Measurements from ENCODE around the gene GGNBP2. TPM values are rescaled to one million over a fixed set of nuclear protein-coding genes. Genes with fewer than 3 reads are reported as not detected.
A peak's percentile ranks its signal among the peaks of the same experiment; 100 is the strongest.

Gene GGNBP2
- polyA plus RNA-seq, 1 experiment: 73.7 TPM

DNA sequence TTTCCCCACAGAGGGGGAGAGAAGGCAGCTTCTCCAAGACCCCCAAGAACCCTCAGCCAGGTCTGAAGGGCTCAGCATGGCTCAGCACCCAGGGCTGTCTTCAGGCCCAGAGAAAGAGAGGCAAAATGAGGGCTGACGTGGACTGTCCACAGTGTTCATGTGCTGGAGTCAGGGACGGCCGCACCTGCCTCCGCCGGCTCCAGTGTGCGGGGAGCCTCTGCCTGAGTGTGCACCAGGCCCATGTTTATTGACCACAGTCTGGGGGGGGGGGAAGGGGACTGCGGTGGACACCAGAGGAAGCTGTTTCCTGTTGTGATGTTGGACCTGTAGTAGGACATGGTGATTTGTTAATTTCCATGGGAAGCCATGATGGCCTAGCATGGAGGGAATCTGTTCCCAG, 63.6 kb downstream of the GGNBP2 start:
- DNase-seq (ENCODE audit: low read depth): no peak
- TF ChIP-seq, protein P1, sequence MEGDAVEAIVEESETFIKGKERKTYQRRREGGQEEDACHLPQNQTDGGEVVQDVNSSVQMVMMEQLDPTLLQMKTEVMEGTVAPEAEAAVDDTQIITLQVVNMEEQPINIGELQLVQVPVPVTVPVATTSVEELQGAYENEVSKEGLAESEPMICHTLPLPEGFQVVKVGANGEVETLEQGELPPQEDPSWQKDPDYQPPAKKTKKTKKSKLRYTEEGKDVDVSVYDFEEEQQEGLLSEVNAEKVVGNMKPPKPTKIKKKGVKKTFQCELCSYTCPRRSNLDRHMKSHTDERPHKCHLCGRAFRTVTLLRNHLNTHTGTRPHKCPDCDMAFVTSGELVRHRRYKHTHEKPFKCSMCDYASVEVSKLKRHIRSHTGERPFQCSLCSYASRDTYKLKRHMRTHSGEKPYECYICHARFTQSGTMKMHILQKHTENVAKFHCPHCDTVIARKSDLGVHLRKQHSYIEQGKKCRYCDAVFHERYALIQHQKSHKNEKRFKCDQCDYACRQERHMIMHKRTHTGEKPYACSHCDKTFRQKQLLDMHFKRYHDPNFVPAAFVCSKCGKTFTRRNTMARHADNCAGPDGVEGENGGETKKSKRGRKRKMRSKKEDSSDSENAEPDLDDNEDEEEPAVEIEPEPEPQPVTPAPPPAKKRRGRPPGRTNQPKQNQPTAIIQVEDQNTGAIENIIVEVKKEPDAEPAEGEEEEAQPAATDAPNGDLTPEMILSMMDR (IDR thresholded peaks at IDR 0.05; ENCODE audit: insufficient read depth, low read depth, low read length): no peak
- ChIA-PET POLR2A (no interaction called here), CTCF (interaction anchor here (0.9 to 3.4 kb wide), 3 partner anchors 13 to 1169 kb away, joined by 3 to 13 read pairs (median 3); no protein-coding TSS in a partner anchor)
- H3K4me3 ChIP-seq (ENCODE audit: low read depth, low read length): no peak overlapping the region
- no peaks in the 10 kb centered on the region for H3K27me3 ChIP-seq (ENCODE audit: control insufficient read depth, insufficient read depth, low read length)
- H3K36me3 ChIP-seq (ENCODE audit: control insufficient read depth, insufficient read depth, low read length): peaks cover 4% of the 10 kb centered on the region

DNA sequence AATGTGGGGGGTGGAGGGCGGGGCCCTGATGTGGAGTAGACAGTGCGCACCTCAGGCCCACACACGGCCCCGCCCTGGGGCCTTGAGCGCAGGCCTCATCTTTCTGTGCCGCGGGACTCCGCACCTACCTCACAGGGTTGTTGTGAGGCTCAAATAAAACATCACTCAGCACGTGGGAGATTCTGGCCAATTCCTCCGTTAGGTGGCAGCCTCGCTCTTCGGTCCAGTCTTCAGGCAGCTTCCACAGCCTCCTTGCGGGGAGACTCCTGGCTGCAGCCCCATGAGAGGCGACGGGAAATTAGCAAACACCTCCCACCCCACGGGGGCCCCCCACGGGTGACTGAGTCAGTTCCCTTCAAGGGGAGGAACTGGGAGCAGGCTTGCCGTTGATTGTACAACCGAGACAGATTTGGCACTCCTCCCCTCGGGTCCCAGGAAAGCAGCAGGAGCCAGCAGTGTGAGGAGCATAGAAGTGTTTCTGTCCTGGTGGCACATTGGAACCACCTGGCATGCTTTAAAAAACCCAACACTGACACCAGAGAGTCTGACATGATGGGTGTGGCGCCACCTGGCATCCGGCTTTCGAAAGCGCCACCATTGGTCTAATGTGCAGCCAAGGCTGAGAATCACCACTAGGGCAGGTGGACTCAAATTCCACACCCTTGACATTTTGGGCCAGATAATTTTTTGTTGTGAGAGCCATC, 64.2 kb downstream of the GGNBP2 start:
- ChIA-PET POLR2A (no interaction called here), CTCF (interaction anchor here (0.6 to 3.4 kb wide), 3 partner anchors 14 to 439 kb away, joined by 3 to 13 read pairs (median 3); no protein-coding TSS in a partner anchor)
- Histone ChIP-seq H3K36me3 (ENCODE audit: control insufficient read depth, insufficient read depth, low read length) (peaks cover 4% of the 10 kb centered on the region), H3K4me3 (ENCODE audit: low read depth, low read length) (no peak overlapping the region), H3K27me3 (ENCODE audit: control insufficient read depth, insufficient read depth, low read length) (no peaks in the 10 kb centered on the region)
- TF ChIP-seq, protein P1 (IDR thresholded peaks at IDR 0.05; ENCODE audit: insufficient read depth, low read depth, low read length): peak; percentile 61
- no peak for DNase-seq (ENCODE audit: low read depth)

DNA sequence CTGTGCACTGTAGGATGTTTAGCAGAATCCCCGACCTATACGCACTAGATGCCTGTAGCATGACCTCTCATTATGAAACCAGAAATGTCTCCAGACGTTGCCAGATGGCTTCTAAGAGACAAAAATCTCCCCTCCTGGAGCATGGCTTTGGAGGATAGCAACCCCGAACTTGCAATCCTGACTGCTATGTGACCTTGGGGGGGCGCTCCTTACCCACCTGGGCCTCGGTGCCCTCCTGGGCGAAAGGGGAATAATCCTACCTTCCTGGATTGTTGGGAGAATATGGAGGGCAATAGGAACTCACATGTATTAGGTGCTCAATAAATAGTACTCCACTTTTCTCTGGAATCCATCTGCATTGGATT, 64.8 kb downstream of the GGNBP2 start:
- CTCF ChIA-PET: interaction anchor here (0.6 to 3.4 kb wide), 4 partner anchors 14 to 438 kb away, joined by 3 to 13 read pairs (median 4); no protein-coding TSS in a partner anchor
- POLR2A ChIA-PET: no interaction called here

DNA sequence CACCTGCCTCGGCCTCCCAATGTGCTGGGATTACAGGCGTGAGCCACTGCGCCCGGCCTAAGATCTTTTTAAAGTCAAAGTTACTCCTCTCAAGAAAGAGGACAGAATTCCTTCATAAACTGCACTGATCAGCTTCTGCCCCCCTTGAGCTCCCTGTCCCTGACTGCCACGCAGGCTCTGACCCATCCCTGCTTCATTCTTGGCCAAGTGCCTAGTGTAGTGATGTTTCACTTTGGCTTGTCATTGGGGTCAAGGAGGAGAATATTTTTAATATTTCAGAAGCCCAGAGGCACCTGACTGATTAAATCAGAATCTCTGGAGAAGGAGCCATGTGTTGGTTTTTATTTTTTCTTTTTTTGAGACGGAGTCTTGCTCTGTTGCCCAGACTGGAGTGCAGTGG, 65.8 kb downstream of the GGNBP2 start:
- TF ChIP-seq, protein P1 (IDR thresholded peaks at IDR 0.05; ENCODE audit: insufficient read depth, low read depth, low read length): no peak
- CTCF ChIA-PET: interaction anchor here (1.0 to 2.4 kb wide), 4 partner anchors 8 to 436 kb away, joined by 3 to 17 read pairs (median 4); partner anchors contain the start of gene MRM1
- POLR2A ChIA-PET: no interaction called here
- Histone ChIP-seq H3K4me3 (ENCODE audit: low read depth, low read length) (no peak overlapping the region), H3K27me3 (ENCODE audit: control insufficient read depth, insufficient read depth, low read length) (no peaks in the 10 kb centered on the region), H3K36me3 (ENCODE audit: control insufficient read depth, insufficient read depth, low read length) (peaks cover 4% of the 10 kb centered on the region)
- no peak for DNase-seq (ENCODE audit: low read depth)

More for the DNA sequence above, 64.8 kb downstream of the GGNBP2 start:
- DNase-seq (ENCODE audit: low read depth): no peak
- peaks cover 4% of the 10 kb centered on the region for H3K36me3 ChIP-seq (ENCODE audit: control insufficient read depth, insufficient read depth, low read length)
- no peak overlapping the region for H3K4me3 ChIP-seq (ENCODE audit: low read depth, low read length)
- TF ChIP-seq, protein P1 (IDR thresholded peaks at IDR 0.05; ENCODE audit: insufficient read depth, low read depth, low read length): no peak
- H3K27me3 ChIP-seq (ENCODE audit: control insufficient read depth, insufficient read depth, low read length): no peaks in the 10 kb centered on the region

DNA sequence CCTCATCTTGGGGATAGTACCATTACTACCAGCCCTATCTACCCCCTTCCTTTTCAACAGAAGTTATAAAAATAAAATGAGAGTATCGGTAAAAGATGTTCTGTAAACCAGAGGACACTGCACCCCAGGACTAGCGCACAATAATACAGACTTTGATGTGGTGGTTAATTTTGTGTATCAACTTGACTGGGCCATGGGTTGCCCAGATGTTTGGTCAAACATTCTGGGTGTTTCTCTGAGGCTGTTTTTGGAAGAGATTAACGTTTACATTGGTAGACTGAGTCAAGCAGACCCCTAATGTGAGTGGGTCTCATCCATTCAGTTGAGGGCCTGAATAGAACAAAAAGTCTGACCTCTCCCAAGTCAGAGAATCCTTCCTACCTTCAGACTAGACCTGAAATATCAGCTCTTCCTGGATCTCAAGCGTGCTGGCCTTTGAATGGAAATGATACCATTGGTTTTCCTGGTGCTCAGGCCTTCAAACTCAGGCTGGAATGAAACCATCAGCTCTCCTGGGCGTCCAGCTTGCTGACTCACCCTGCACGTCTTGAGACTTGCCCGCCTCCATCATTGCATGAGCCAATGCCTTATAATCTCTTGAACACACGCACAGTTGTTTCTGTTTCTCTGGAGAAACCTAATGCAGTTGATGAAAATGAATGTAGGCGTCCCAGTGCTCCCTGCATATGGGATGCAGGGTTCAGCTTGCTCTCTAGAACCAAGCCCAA, 66.8 kb downstream of the GGNBP2 start:
- ChIA-PET POLR2A (no interaction called here), CTCF (interaction anchor here (1.1 to 2.4 kb wide), 3 partner anchors 9 to 435 kb away, joined by 3 to 17 read pairs (median 5); partner anchors contain the start of gene MRM1)
- Histone ChIP-seq H3K36me3 (ENCODE audit: control insufficient read depth, insufficient read depth, low read length) (peaks cover 4% of the 10 kb centered on the region), H3K27me3 (ENCODE audit: control insufficient read depth, insufficient read depth, low read length) (no peaks in the 10 kb centered on the region), H3K4me3 (ENCODE audit: low read depth, low read length) (no peak overlapping the region)
- TF ChIP-seq, protein P1 (IDR thresholded peaks at IDR 0.05; ENCODE audit: insufficient read depth, low read depth, low read length): no peak
- DNase-seq (ENCODE audit: low read depth): no peak
